WERI-Rb-1 (cell line): ENCODE results near the gene GOLT1A.

Experiments used
- DNase-seq: peaks from one replicate; pipeline ENCODE4 v3.0.0-alpha.2; 2020
- H3K27ac ChIP-seq: fragments of 250-450 bp; sonication (Bioruptor Pico); 2 replicates; pipeline ENCODE4 v1.5.1; 2020; ENCODE audit warnings: mild to moderate bottlenecking, moderate library complexity
- H3K27me3 ChIP-seq: fragments of 250-450 bp; sonication (Bioruptor Pico); 2 replicates; pipeline ENCODE4 v1.5.1; 2021; ENCODE audit warnings: mild to moderate bottlenecking, low read depth, moderate library complexity; ENCODE audit not compliant: insufficient read depth, severe bottlenecking
- H3K36me3 ChIP-seq: fragments of 250-450 bp; sonication (Bioruptor Pico); 2 replicates; pipeline ENCODE4 v1.5.1; 2020; ENCODE audit warnings: mild to moderate bottlenecking, moderate library complexity
- H3K4me3 ChIP-seq: 2 replicates; pipeline ENCODE4 v1.5.1; 2011; ENCODE audit warnings: low read depth, mild to moderate bottlenecking, control low read depth, low read length
- H3K9me3 ChIP-seq: fragments of 250-450 bp; sonication (Bioruptor Pico); 2 replicates; pipeline ENCODE4 v1.5.1; 2021; ENCODE audit warnings: mild to moderate bottlenecking, moderate library complexity; ENCODE audit not compliant: severe bottlenecking
- TF ChIP-seq, protein P1 (sequence below): IDR thresholded peaks from 2 replicates; pipeline ENCODE4 v1.5.1; 2011; ENCODE audit warnings: low read depth, mild to moderate bottlenecking, control low read depth, inconsistent platforms, low read length

Gene GOLT1A

GRCh38 chr1:204149107-204149506 lies 64.7 kb downstream of the GOLT1A start:
- peaks cover 3% of the 10 kb centered on the region for H3K9me3 ChIP-seq
- H3K27ac ChIP-seq, result peak overlapping the region; percentile 78
- TF ChIP-seq, protein P1, sequence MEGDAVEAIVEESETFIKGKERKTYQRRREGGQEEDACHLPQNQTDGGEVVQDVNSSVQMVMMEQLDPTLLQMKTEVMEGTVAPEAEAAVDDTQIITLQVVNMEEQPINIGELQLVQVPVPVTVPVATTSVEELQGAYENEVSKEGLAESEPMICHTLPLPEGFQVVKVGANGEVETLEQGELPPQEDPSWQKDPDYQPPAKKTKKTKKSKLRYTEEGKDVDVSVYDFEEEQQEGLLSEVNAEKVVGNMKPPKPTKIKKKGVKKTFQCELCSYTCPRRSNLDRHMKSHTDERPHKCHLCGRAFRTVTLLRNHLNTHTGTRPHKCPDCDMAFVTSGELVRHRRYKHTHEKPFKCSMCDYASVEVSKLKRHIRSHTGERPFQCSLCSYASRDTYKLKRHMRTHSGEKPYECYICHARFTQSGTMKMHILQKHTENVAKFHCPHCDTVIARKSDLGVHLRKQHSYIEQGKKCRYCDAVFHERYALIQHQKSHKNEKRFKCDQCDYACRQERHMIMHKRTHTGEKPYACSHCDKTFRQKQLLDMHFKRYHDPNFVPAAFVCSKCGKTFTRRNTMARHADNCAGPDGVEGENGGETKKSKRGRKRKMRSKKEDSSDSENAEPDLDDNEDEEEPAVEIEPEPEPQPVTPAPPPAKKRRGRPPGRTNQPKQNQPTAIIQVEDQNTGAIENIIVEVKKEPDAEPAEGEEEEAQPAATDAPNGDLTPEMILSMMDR, result no peak
- H3K4me3 ChIP-seq, result no peak overlapping the region
- no peaks in the 10 kb centered on the region for H3K27me3 ChIP-seq
- DNase-seq, result no peak
- H3K36me3 ChIP-seq, result peaks cover 11% of the 10 kb centered on the region
